NT2/D1 (cell line): ENCODE results near the gene RYR2.

Source experiments
- YY1 ChIP-seq: IDR thresholded peaks from 2 replicates; pipeline ENCODE4 v1.6.1; 2011; ENCODE audit not compliant: insufficient read length, insufficient read depth
- ZNF274 ChIP-seq: IDR thresholded peaks from 2 replicates; pipeline ENCODE4 v1.6.1; 2011; ENCODE audit warnings: mild to moderate bottlenecking, low read depth, low read length

- TF ChIP-seq ZNF274 = no peak
- TF ChIP-seq YY1 = no peak
Observed at GRCh38 chr1:237613984-237614383, 572.0 kb downstream of the RYR2 start.
